IMR-90 (cell line): ENCODE data around the gene RPL35. TPM values are rescaled to one million over a fixed set of nuclear protein-coding genes. Genes with fewer than 3 reads are reported as not detected.

ENCODE experiments used
- ATAC-seq: fragments of 200-7000 bp; cut with Tn5 transposase; 2 replicates; pipeline ENCODE4 v1.9.1; 2020; ENCODE audit warnings: low read depth, mild to moderate bottlenecking, moderate library complexity
- BruUV-seq: library from RNA; stranded (reverse); fragments of 400-500 nt; replicated peaks from 2 replicates; lab custom pipeline; 2021; lab: Mats Ljungman, UMichigan
- CTCF ChIA-PET: fragments of 300-600 bp; formaldehyde crosslinking; extraction: SDS; loops from one replicate; lab custom pipeline; 2021; ENCODE audit warnings: antibody characterized with exemption; lab: Yijun Ruan, JAX
- POLR2A ChIA-PET: fragments of 300-600 bp; sonication (Branson Sonifier 250); formaldehyde crosslinking; loops from one replicate; lab custom pipeline; 2022; ENCODE audit warnings: antibody characterized with exemption; ENCODE audit not compliant: unreplicated experiment; lab: Charles Lee
- DNase-seq: peaks from one replicate; pipeline ENCODE4 v3.0.0; 2013
- H2AFZ ChIP-seq: replicated peaks from 2 replicates; pipeline ENCODE3; 2013; ENCODE audit warnings: low read length, mild to moderate bottlenecking; ENCODE audit not compliant: poor library complexity
- H2AK5ac ChIP-seq: 2 replicates; pipeline ENCODE4 v1.6.1; 2013; ENCODE audit warnings: low read depth, low read length, inconsistent platforms
- H2AK9ac ChIP-seq: replicated peaks from 2 replicates; pipeline ENCODE3; 2013; ENCODE audit warnings: mild to moderate bottlenecking, low read depth, low read length, moderate library complexity; ENCODE audit not compliant: poor library complexity
- H2BK120ac ChIP-seq: 2 replicates; pipeline ENCODE4 v1.6.1; 2013; ENCODE audit warnings: low read depth, low read length, inconsistent platforms
- H2BK15ac ChIP-seq: 3 replicates; pipeline ENCODE4 v1.6.1; 2013; ENCODE audit warnings: low read depth, low read length, inconsistent platforms
- H2BK20ac ChIP-seq: 2 replicates; pipeline ENCODE4 v1.6.1; 2013; ENCODE audit warnings: low read depth, mild to moderate bottlenecking, inconsistent platforms, low read length, moderate library complexity
- H2BK5ac ChIP-seq: 2 replicates; pipeline ENCODE4 v1.6.1; 2013; ENCODE audit warnings: mild to moderate bottlenecking, low read depth, low read length, inconsistent platforms; ENCODE audit not compliant: poor library complexity, severe bottlenecking
- H3K14ac ChIP-seq: replicated peaks from 2 replicates; pipeline ENCODE4 v1.6.1; 2013; ENCODE audit warnings: low read depth, low read length, inconsistent platforms
- H3K18ac ChIP-seq: 2 replicates; pipeline ENCODE4 v1.6.1; 2013; ENCODE audit warnings: low read depth, low read length, control low read depth
- H3K23ac ChIP-seq: 2 replicates; pipeline ENCODE4 v1.6.1; 2013; ENCODE audit warnings: low read depth, low read length, inconsistent platforms
- H3K27ac ChIP-seq: 2 replicates; pipeline ENCODE4 v1.5.1; 2013; ENCODE audit warnings: mild to moderate bottlenecking, control low read depth, low read length; ENCODE audit not compliant: insufficient read depth
- H3K27me3 ChIP-seq: 2 replicates; pipeline ENCODE4 v1.6.1; 2013; ENCODE audit warnings: low read length; ENCODE audit not compliant: control insufficient read depth, insufficient read depth
- H3K36me3 ChIP-seq: 2 replicates; pipeline ENCODE4 v1.6.1; 2013; ENCODE audit warnings: low read length, mixed read lengths; ENCODE audit not compliant: control insufficient read depth, insufficient read depth
- H3K4ac ChIP-seq: 2 replicates; pipeline ENCODE4 v1.6.1; 2013; ENCODE audit warnings: low read depth, low read length, inconsistent platforms
- H3K4me1 ChIP-seq: 2 replicates; pipeline ENCODE4 v1.6.1; 2013; ENCODE audit warnings: low read length, mixed read lengths; ENCODE audit not compliant: control insufficient read depth, insufficient read depth
- H3K4me2 ChIP-seq: 2 replicates; pipeline ENCODE4 v1.6.1; 2013; ENCODE audit warnings: low read depth, mild to moderate bottlenecking, control low read depth, low read length, moderate library complexity
- H3K4me3 ChIP-seq: 2 replicates; pipeline ENCODE4 v1.5.1; 2013; ENCODE audit warnings: low read depth, mild to moderate bottlenecking, control low read depth, low read length, moderate library complexity; ENCODE audit not compliant: insufficient read depth
- H3K56ac ChIP-seq: 2 replicates; pipeline ENCODE4 v1.6.1; 2013; ENCODE audit warnings: low read length, inconsistent platforms; ENCODE audit not compliant: insufficient read depth; ENCODE audit errors: extremely low read depth
- H3K79me1 ChIP-seq, 2 experiments: 2 replicates each; pipeline ENCODE4 v1.6.1; 2013; ENCODE audit warnings: low read length in 2 of 2, inconsistent platforms in 1 of 2, low read depth in 1 of 2
- H3K9ac ChIP-seq: 2 replicates; pipeline ENCODE4 v1.6.1; 2013; ENCODE audit warnings: low read depth, low read length, control low read depth
- H3K9me1 ChIP-seq: 2 replicates; pipeline ENCODE4 v1.6.1; 2013; ENCODE audit warnings: low read length, inconsistent platforms; ENCODE audit not compliant: insufficient read depth
- H3K9me3 ChIP-seq: 2 replicates; pipeline ENCODE4 v1.6.1; 2013; ENCODE audit warnings: low read length; ENCODE audit not compliant: control insufficient read depth, insufficient read depth
- H4K20me1 ChIP-seq: 2 replicates; pipeline ENCODE4 v1.6.1; 2013; ENCODE audit warnings: low read length, inconsistent platforms; ENCODE audit not compliant: insufficient read depth
- H4K5ac ChIP-seq: 2 replicates; pipeline ENCODE4 v1.6.1; 2013; ENCODE audit warnings: mild to moderate bottlenecking, low read depth, low read length, control low read depth
- H4K8ac ChIP-seq, 2 experiments: 2 replicates each; pipeline ENCODE4 v1.6.1; 2013; ENCODE audit warnings: low read depth in 2 of 2, low read length in 2 of 2, control low read depth in 1 of 2, inconsistent platforms in 1 of 2
- H4K91ac ChIP-seq: 2 replicates; pipeline ENCODE4 v1.6.1; 2013; ENCODE audit warnings: low read depth, low read length, inconsistent platforms; ENCODE audit not compliant: insufficient read depth
- POLR2A ChIP-seq: IDR thresholded peaks from 2 replicates; pipeline ENCODE4 v1.6.1; 2012; ENCODE audit warnings: mild to moderate bottlenecking, low read depth, low read length
- WGBS, 2 experiments: methylation state at CpG; one replicate each; pipeline versions ENCODE4 v1.1.5 to v1.1.7; 2013; ENCODE audit warnings: missing lambda C conversion rate in 2 of 2; ENCODE audit not compliant: insufficient read length in 1 of 2; ENCODE audit errors: extremely low coverage in 2 of 2; 5-methylcytosine and 5-hydroxymethylcytosine counted together
- dilution Hi-C: fragments of 300-500 bp; cut with HindIII; formaldehyde crosslinking; loops from one replicate; pipeline ENCODE4 v1.14.3; 2018; ENCODE audit warnings: low sequenced_read_pairs; ENCODE audit not compliant: unreplicated experiment
- in situ Hi-C: fragments of 300-500 bp; cut with MboI; formaldehyde crosslinking; loops from 3 replicates; pipeline ENCODE4 v1.14.3; 2019; ENCODE audit warnings: low sequenced_read_pairs, inconsistent platforms, mixed read lengths
- intact Hi-C: fragments of 100-400 bp; cut with micrococcal nuclease; formaldehyde crosslinking; loops from 2 replicates; pipeline ENCODE4 v1.10.0; 2022
- polyA plus RNA-seq, 3 experiments: library from polyadenylated mRNA; depleted of rRNA; stranded (reverse); fragments of >200 nt; gene quantifications; 2 replicates each; pipeline ENCODE4 v1.2.3, GENCODE V29; 2012; ENCODE audit warnings: low replicate concordance in 1 of 3
- total RNA-seq: library from RNA; depleted of rRNA; stranded (reverse); fragments of >200 nt; gene quantifications from 2 replicates; pipeline ENCODE4 v1.2.3, GENCODE V29; 2012

The RPL35 gene
- total and polyA plus RNA-seq, 2 of the 4 experiments (the other 2 are of a cell fraction) = 881 to 1,650 TPM

DNA sequence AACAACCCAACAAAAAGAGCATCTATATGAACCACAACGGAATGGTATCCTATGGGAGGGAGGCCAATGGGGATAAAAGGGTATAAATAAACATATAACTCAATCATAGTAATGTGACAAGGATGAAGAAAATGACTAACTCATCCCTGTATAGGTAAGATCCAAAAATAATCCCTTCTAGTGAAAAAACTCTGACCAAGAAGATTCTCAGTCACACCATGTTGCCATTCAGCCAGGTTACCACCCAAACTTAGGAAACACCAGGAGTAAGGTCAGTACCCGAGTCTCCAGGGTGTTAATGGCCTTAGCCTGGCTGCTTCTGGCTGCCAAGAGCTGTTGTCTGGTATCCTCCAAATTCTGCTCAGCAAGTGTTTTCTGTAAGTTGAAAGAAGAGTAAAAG lies 46.3 kb upstream of the RPL35 start:
- Histone ChIP-seq H2AK5ac (no peak overlapping the region), H4K8ac (no peak overlapping the region), H2AK9ac (no peak overlapping the region), H3K9me3 (no peaks in the 10 kb centered on the region), H3K27me3 (no peaks in the 10 kb centered on the region), H2BK120ac (no peak overlapping the region), H3K4me3 (no peak overlapping the region), H4K5ac (no peak overlapping the region), H3K56ac (no peak overlapping the region), H3K23ac (no peak overlapping the region), H3K79me1 (0 out of 4 replicates have a peak, but pooled peaks cover 0 to 3% of the 10 kb centered on the region in 2 experiments), H3K36me3 (peaks cover 31% of the 10 kb centered on the region), H3K4ac (no peak overlapping the region), H4K20me1 (no peaks in the 10 kb centered on the region), H2AFZ (no peak overlapping the region), H3K9ac (no peak overlapping the region), H3K27ac (no peak overlapping the region), H2BK20ac (no peak overlapping the region), H3K14ac (no peak overlapping the region), H3K18ac (no peak overlapping the region), H3K4me2 (no peak overlapping the region), H2BK15ac (no peak overlapping the region), H3K4me1 (no peaks in the 10 kb centered on the region), H2BK5ac (no peak overlapping the region), H3K9me1 (peaks cover 6% of the 10 kb centered on the region; the same call in 1 of the 2 replicates), H4K91ac (no peak overlapping the region)
- in situ Hi-C loops (loop anchor here (25.0 kb wide), 1 partner anchor 454 kb away; no protein-coding TSS in a partner anchor), dilution Hi-C loops (no loop called here), intact Hi-C loops (no loop called here)
- no TSS peak for BruUV-seq
- DNase-seq (no peak), ATAC-seq (no peak)
- CTCF ChIA-PET = no interaction called here
- WGBS, 2 experiments = no CpG with 5 or more reads among the region's 2 CpGs
- POLR2A ChIA-PET = no interaction called here
- TF ChIP-seq POLR2A = no peak
